Astrocyte of the cerebellum (primary cell): ENCODE data around the gene SEPTIN5.
"Not testable (repeated sequence)": the region's sequence is repeated elsewhere in the genome, so short reads cannot be mapped to it uniquely, and the experiment has no call there.

Experiments
- DNase-seq: peaks from one replicate; pipeline ENCODE4 v3.0.0-alpha.2; 2011; ENCODE audit warnings: low read depth
- H3K4me3 ChIP-seq: 2 replicates; pipeline ENCODE4 v1.5.1; 2011; ENCODE audit warnings: mild to moderate bottlenecking, low read depth, low read length, moderate library complexity
- in situ Hi-C: cut with HindIII; loops from 2 replicates; pipeline ENCODE4 v1.10.0; 2017; ENCODE audit warnings: low sequenced_read_pairs
- TF ChIP-seq, protein P1 (sequence below): IDR thresholded peaks from 2 replicates; pipeline ENCODE4 v1.5.1; 2012; ENCODE audit warnings: low read length, low read depth, moderate library complexity, mild to moderate bottlenecking; ENCODE audit errors: missing control alignments

SEPTIN5 gene

GRCh38 chr22:19691721-19692341 lies 22.5 kb upstream of the SEPTIN5 start:
- TF ChIP-seq, protein P1, sequence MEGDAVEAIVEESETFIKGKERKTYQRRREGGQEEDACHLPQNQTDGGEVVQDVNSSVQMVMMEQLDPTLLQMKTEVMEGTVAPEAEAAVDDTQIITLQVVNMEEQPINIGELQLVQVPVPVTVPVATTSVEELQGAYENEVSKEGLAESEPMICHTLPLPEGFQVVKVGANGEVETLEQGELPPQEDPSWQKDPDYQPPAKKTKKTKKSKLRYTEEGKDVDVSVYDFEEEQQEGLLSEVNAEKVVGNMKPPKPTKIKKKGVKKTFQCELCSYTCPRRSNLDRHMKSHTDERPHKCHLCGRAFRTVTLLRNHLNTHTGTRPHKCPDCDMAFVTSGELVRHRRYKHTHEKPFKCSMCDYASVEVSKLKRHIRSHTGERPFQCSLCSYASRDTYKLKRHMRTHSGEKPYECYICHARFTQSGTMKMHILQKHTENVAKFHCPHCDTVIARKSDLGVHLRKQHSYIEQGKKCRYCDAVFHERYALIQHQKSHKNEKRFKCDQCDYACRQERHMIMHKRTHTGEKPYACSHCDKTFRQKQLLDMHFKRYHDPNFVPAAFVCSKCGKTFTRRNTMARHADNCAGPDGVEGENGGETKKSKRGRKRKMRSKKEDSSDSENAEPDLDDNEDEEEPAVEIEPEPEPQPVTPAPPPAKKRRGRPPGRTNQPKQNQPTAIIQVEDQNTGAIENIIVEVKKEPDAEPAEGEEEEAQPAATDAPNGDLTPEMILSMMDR: no peak
- no peak overlapping the region for H3K4me3 ChIP-seq
- in situ Hi-C loops: no loop called here
- DNase-seq: peak; percentile 15

GRCh38 chr22:19693581-19693980 lies 20.7 kb upstream of the SEPTIN5 start:
- DNase-seq: no peak
- no peak overlapping the region for H3K4me3 ChIP-seq
- TF ChIP-seq, protein P1: no peak
- in situ Hi-C loops: no loop called here

- no peak for DNase-seq
- in situ Hi-C loops: no loop called here
- TF ChIP-seq, protein P1: no peak
- no peak overlapping the region for H3K4me3 ChIP-seq
Observed at GRCh38 chr22:19693981-19694670, 20.2 kb upstream of the SEPTIN5 start.

- no peak for DNase-seq
Observed at GRCh38 chr22:19694696-19695095, 19.6 kb upstream of the SEPTIN5 start.

DNA sequence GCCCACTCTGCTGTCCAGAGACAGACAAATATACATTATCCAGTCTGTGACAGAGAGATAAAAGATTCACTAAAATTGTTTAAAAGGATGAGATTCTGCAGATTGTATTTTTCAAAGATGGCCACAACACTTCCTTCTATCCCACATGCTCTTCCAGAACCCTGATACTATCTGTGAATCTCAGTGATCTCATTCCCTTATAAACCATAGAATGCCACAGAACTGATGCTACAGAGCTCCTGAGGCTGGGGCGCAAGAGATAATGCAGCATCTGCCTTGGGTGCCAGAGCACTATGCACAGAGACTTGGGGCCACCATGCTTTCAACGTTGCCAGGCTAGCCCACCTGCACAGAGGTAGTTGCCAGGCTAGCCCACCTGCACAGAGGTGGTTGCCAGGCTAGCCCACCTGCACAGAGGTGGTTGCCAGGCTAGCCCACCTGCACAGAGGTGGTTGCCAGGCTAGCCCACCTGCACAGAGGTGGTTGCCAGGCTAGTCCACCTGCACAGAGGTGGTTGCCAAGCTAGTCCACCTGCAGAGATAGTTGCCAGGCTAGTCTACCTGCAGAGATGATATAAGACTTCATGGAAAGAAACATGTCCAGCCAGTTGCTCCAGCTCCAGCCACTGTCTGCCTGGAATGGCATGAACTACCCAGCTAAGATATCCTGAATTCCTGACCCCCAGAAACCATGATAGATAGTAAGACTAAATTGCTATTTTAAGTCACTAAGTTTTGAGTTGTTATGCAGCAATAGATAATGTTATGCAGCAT lies 17.6 kb upstream of the SEPTIN5 start:
- in situ Hi-C loops: no loop called here
- TF ChIP-seq, protein P1: no peak
- no peak overlapping the region for H3K4me3 ChIP-seq
- DNase-seq: no peak

More at GRCh38 chr22:19694696-19695095, 19.6 kb upstream of the SEPTIN5 start:
- in situ Hi-C loops: no loop called here
- TF ChIP-seq, protein P1: no peak
- H3K4me3 ChIP-seq: no peak overlapping the region

DNA sequence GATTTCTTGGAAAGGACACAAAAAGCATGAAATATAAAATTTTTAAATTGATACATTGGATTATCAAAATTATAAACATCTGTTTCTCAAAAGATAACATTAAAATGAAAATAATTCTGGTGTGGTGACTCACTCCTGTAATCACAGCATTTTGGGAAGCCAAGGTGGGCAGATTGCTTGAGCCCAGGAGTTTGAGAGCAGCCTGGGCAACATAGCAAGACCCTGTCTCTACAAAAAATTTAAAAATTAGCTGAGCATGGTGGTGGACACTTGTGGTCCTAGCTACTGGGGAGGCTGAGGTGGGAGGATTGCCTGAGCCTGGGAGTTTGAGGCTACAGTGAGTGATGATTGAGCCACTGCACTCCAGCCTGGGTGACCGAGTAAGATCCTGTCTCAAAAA lies 16.4 kb upstream of the SEPTIN5 start:
- DNase-seq, H3K4me3 ChIP-seq, in situ Hi-C loops: not testable (repeated sequence)

- in situ Hi-C loops: no loop called here
- DNase-seq: no peak
- TF ChIP-seq, protein P1: no peak
- no peak overlapping the region for H3K4me3 ChIP-seq
Observed at GRCh38 chr22:19700790-19701419, 13.4 kb upstream of the SEPTIN5 start.
